GM08714 (cell line): ENCODE measurements around the gene IFI27L1.

Experiments
- H3K4me3 ChIP-seq: fragments of 200-500 bp; sonication (Bioruptor generic); 2 replicates; pipeline ENCODE4 v1.5.1; 2014; ENCODE audit warnings: mild to moderate bottlenecking, low read length, inconsistent platforms
- ZNF274 ChIP-seq: IDR thresholded peaks from 2 replicates; pipeline ENCODE4 v1.6.1; 2012; ENCODE audit warnings: mild to moderate bottlenecking, low read depth, low read length

The IFI27L1 gene

DNA sequence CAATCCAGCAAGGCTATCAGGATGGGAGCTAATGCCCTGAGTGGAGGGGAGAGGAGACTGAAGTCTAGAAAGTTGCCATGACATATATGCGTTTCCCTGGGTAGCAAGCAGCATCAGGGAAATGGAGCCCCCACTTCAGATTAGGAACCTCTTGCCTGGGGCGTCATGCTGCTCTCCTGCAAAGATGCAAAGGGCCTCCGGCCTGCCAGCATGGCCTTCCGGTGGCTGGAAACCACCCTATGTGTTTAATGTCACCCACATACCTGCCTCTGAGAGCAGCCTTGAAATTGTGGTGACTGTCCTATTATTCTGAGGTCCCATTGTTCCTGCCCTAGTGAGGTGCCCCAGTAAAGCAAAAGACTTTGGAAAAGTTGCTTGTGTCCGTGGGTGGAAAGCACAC is 58.3 kb downstream of the IFI27L1 start:
- no peak for TF ChIP-seq ZNF274
- H3K4me3 ChIP-seq: no peak overlapping the region

- no peak for TF ChIP-seq ZNF274
- H3K4me3 ChIP-seq: no peak overlapping the region
Observed at GRCh38 chr14:94142247-94142646, 61.1 kb downstream of the IFI27L1 start.

GRCh38 chr14:94142836-94143235 is 61.7 kb downstream of the IFI27L1 start:
- no peak for TF ChIP-seq ZNF274
- H3K4me3 ChIP-seq: no peak overlapping the region

- no peak for TF ChIP-seq ZNF274
- H3K4me3 ChIP-seq: no peak overlapping the region
Observed at GRCh38 chr14:94143239-94143638, 62.1 kb downstream of the IFI27L1 start.

DNA sequence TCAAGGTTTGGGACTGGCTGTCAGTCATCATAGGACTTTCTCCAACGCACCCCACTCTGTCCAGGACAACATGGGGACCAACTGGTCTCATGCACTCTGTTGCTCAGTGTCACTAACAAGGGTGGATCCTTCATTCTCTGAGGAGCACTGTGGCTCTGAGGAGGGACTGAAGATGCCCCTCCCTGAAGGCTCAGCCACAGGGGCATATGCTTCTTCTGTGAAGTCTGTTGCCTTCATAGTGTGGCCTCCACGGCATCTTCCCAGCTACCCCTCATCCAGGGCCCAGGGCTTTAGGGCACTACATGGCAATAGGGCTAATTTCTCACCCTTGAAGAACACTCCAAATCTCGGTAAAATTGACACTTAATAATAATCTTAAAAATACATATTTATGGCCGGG is 62.6 kb downstream of the IFI27L1 start:
- H3K4me3 ChIP-seq: no peak overlapping the region
- TF ChIP-seq ZNF274: no peak

- H3K4me3 ChIP-seq: no peak overlapping the region
- no peak for TF ChIP-seq ZNF274
Observed at GRCh38 chr14:94144765-94145164, 63.7 kb downstream of the IFI27L1 start.

GRCh38 chr14:94145902-94146527 is 64.9 kb downstream of the IFI27L1 start:
- TF ChIP-seq ZNF274: no peak
- no peak overlapping the region for H3K4me3 ChIP-seq
